Heart left ventricle (tissue), 13 donors: ENCODE data around the gene RPS27L.

Source experiments
- CTCF ChIP-seq, 12 donors: fragments of 200-600 bp; sonication (generic) in 4 of 12; IDR thresholded peaks; one replicate each; pipeline versions ENCODE4 v1.5.0 to v1.8.0; 2018 to 2022; ENCODE audit warnings: antibody characterized with exemption in 12 of 12, mild to moderate bottlenecking in 5 of 12
- POLR2A ChIP-seq, 2 donors: fragments of 450-650 bp; IDR thresholded peaks; one replicate each; pipeline ENCODE4 v1.6.1; 2017; ENCODE audit warnings: antibody characterized with exemption in 2 of 2, mild to moderate bottlenecking in 2 of 2, moderate library complexity in 2 of 2
- donor health status: ischemic (EF 13 %, LVEDD 7.1; RV severe dilation, severe dysfunction).
- donor health status: DM: no; HTN: yes; CAD: no.
- donor health status: DM: no; HTN: no; CAD: no.
- donor health status: ischemic (EF 25% LVEDD 6.9; RV normal size, moderate dysfunction).
- donor health status: ischemic (EF 25% LVEDD 5.7; RV mildly dilated, moderate dysfunction).
- donor health status: ischemic (EF 35%, LVEDD 5.7; RV mildly dilated, moderate dysfunction).
- donor health status: nonischemic (EF 11% LVEDD 7.7; RV severe dilation, severe dysfunction).
- donor health status: DM: yes; HTN: yes; CAD: no.
- donor health status: PGD.
- donor health status: ischemic (EF 29% LVEDD 5.4; RV normal size, mild dysfunction).
- donor health status: nonischemic (EF 23%, LVEDD 6.1; RV moderate dilation, normal function).

GRCh38 chr15:63112871-63113270, 44.4 kb downstream of the RPS27L start:
- TF ChIP-seq CTCF (IDR thresholded peaks at IDR 0.05) (no peak), POLR2A (IDR thresholded peaks at IDR 0.05) (no peak)
